HCT116 (cell line): ENCODE measurements around the gene CD63. TPM values are rescaled to one million over a fixed set of nuclear protein-coding genes. Genes with fewer than 3 reads are reported as not detected.

Source experiments
- ATAC-seq: fragments of 200-7000 bp; cut with Tn5 transposase; 2 replicates; pipeline ENCODE4 v1.9.1; 2020; ENCODE audit warnings: mild to moderate bottlenecking, moderate library complexity
- BruUV-seq: library from RNA; stranded (reverse); fragments of 400-500 nt; replicated peaks from 2 replicates; lab custom pipeline; 2021; lab: Mats Ljungman, UMichigan
- CTCF ChIA-PET: fragments of 300-600 bp; sonication (Branson Sonifier 250); formaldehyde crosslinking; loops from one replicate; lab custom pipeline; 2021; ENCODE audit warnings: antibody characterized with exemption; lab: Charles Lee
- POLR2A ChIA-PET: fragments of 300-600, 350-600 bp; sonication (Branson Sonifier 250); formaldehyde crosslinking; loops from one replicate; lab custom pipeline; 2021; ENCODE audit warnings: antibody characterized with exemption; lab: Charles Lee
- RAD21 ChIA-PET, 2 experiments: fragments of 300-600 bp; sonication (Branson Sonifier 250); formaldehyde crosslinking; loops; one replicate each; lab custom pipeline; 2023; ENCODE audit warnings: low total read pairs in 2 of 2; ENCODE audit not compliant: uncharacterized antibody in 2 of 2, unreplicated experiment in 2 of 2, low non-redundant PET in 1 of 2; lab: Charles Lee
- DNase-seq: peaks from one replicate; pipeline ENCODE4 v3.0.0-alpha.2; 2010; ENCODE audit warnings: low read depth, low spot score
- H2AFZ ChIP-seq: fragments of 200-600 bp; shearing (Covaris generic), sonication (generic); 2 replicates; pipeline ENCODE4 v1.6.1; 2017; ENCODE audit warnings: low read depth, mixed run types, mixed read lengths, antibody characterized with exemption, low read length; ENCODE audit not compliant: poor library complexity, severe bottlenecking
- H3K27ac ChIP-seq: 2 replicates; pipeline ENCODE4 v1.5.1; 2012; ENCODE audit warnings: low read depth, low read length
- H3K27me3 ChIP-seq: fragments of 200-600 bp; sonication (generic); 2 replicates; pipeline ENCODE4 v1.6.1; 2016; ENCODE audit warnings: mixed run types, low read length, mixed read lengths; ENCODE audit not compliant: insufficient read depth
- H3K36me3 ChIP-seq, 2 experiments: fragments of 200-500 bp in 1 of 2; fragments of 200-600 bp in 1 of 2; sonication (Bioruptor generic) in 1 of 2; sonication (generic) in 1 of 2; 2 replicates each; pipeline versions ENCODE4 v1.5.1 to v1.6.1; 2014 to 2016; ENCODE audit warnings: low read length in 2 of 2, inconsistent platforms in 1 of 2, mixed read lengths in 1 of 2, mixed run types in 1 of 2; ENCODE audit not compliant: insufficient read depth in 2 of 2, control insufficient read depth in 1 of 2
- H3K4me1 ChIP-seq, 2 experiments: fragments of 200-600 bp in 1 of 2; sonication (generic) in 1 of 2; 2 replicates each; pipeline versions ENCODE4 v1.5.1 to v1.6.1; 2012 to 2017; ENCODE audit warnings: low read length in 2 of 2, inconsistent platforms in 1 of 2, mild to moderate bottlenecking in 1 of 2, mixed read lengths in 1 of 2, mixed run types in 1 of 2, moderate library complexity in 1 of 2; ENCODE audit not compliant: insufficient read depth in 2 of 2, control insufficient read depth in 1 of 2
- H3K4me2 ChIP-seq: fragments of 200-600 bp; sonication (generic); 2 replicates; pipeline ENCODE4 v1.6.1; 2017; ENCODE audit warnings: mixed run types, low read length, mixed read lengths
- H3K4me3 ChIP-seq, 2 experiments: fragments of 200-600 bp in 1 of 2; sonication (generic) in 1 of 2; replicated peaks in 1 of 2; 2 replicates each; pipeline ENCODE4 v1.5.1; 2011 to 2016; ENCODE audit warnings: low read length in 2 of 2, control low read depth in 1 of 2, low read depth in 1 of 2, mild to moderate bottlenecking in 1 of 2, mixed read lengths in 1 of 2, mixed run types in 1 of 2
- H3K79me2 ChIP-seq: fragments of 200-600 bp; sonication (generic); 2 replicates; pipeline ENCODE4 v1.6.1; 2017; ENCODE audit warnings: mild to moderate bottlenecking, mixed run types, low read length, moderate library complexity, mixed read lengths; ENCODE audit not compliant: insufficient read depth
- H3K9ac ChIP-seq: fragments of 200-600 bp; sonication (generic); 2 replicates; pipeline ENCODE4 v1.6.1; 2016; ENCODE audit warnings: low read length, mixed read lengths
- H3K9me2 ChIP-seq: fragments of 200-600 bp; sonication (generic), shearing (Covaris generic); 2 replicates; pipeline ENCODE4 v1.6.1; 2017; ENCODE audit warnings: mixed run types, mild to moderate bottlenecking, moderate library complexity; ENCODE audit not compliant: insufficient read depth
- H3K9me3 ChIP-seq, 2 experiments: fragments of 200-500 bp in 1 of 2; fragments of 200-600 bp in 1 of 2; sonication (Bioruptor generic) in 1 of 2; sonication (generic) in 1 of 2; 2 replicates each; pipeline ENCODE4 v1.6.1; 2014 to 2017; ENCODE audit warnings: low read length in 2 of 2, mixed read lengths in 2 of 2, inconsistent platforms in 1 of 2, low read depth in 1 of 2, mild to moderate bottlenecking in 1 of 2, mixed run types in 1 of 2, moderate library complexity in 1 of 2; ENCODE audit not compliant: control insufficient read depth in 1 of 2, insufficient read depth in 1 of 2
- H4K20me1 ChIP-seq: fragments of 200-600 bp; sonication (generic), shearing (Covaris generic); 2 replicates; pipeline ENCODE4 v1.6.1; 2017; ENCODE audit warnings: mixed run types, mild to moderate bottlenecking, moderate library complexity; ENCODE audit not compliant: insufficient read depth
- ATF3 ChIP-seq: IDR thresholded peaks from 2 replicates; pipeline ENCODE4 v1.6.1; 2012
- CBX3 ChIP-seq: IDR thresholded peaks from 2 replicates; pipeline ENCODE4 v1.6.1; 2012; ENCODE audit warnings: low read depth
- CEBPB ChIP-seq: IDR thresholded peaks from 2 replicates; pipeline ENCODE4 v1.6.1; 2012; ENCODE audit warnings: low read depth
- EGR1 ChIP-seq: IDR thresholded peaks from 2 replicates; pipeline ENCODE4 v1.6.1; 2012; ENCODE audit warnings: low read depth
- ELF1 ChIP-seq: IDR thresholded peaks from 2 replicates; pipeline ENCODE4 v1.6.1; 2012; ENCODE audit warnings: low read depth, borderline replicate concordance
- EZH2 ChIP-seq: fragments of 200-600 bp; sonication (generic); IDR thresholded peaks from 2 replicates; pipeline ENCODE4 v1.6.1; 2017; ENCODE audit warnings: antibody characterized with exemption, mixed run types
- EZH2phosphoT487 ChIP-seq: fragments of 200-600 bp; IDR thresholded peaks from 2 replicates; pipeline ENCODE4 v1.6.1; 2018; ENCODE audit warnings: antibody characterized with exemption, borderline replicate concordance
- FOSL1 ChIP-seq: IDR thresholded peaks from 2 replicates; pipeline ENCODE4 v1.6.1; 2012; ENCODE audit warnings: low read depth
- MAX ChIP-seq: IDR thresholded peaks from 2 replicates; pipeline ENCODE4 v1.6.1; 2012
- POLR2AphosphoS5 ChIP-seq: IDR thresholded peaks from 2 replicates; pipeline ENCODE4 v1.6.1; 2011; ENCODE audit warnings: mild to moderate bottlenecking, low read depth, low read length, moderate library complexity
- RAD21 ChIP-seq: IDR thresholded peaks from 2 replicates; pipeline ENCODE4 v1.6.1; 2012; ENCODE audit warnings: low read depth, mild to moderate bottlenecking
- REST ChIP-seq: IDR thresholded peaks from 2 replicates; pipeline ENCODE4 v1.6.1; 2012; ENCODE audit warnings: low read depth
- SIN3A ChIP-seq: IDR thresholded peaks from 2 replicates; pipeline ENCODE4 v1.6.1; 2012; ENCODE audit warnings: low read depth
- SP1 ChIP-seq: IDR thresholded peaks from 2 replicates; pipeline ENCODE4 v1.6.1; 2012; ENCODE audit warnings: low read depth
- SRF ChIP-seq: IDR thresholded peaks from 2 replicates; pipeline ENCODE4 v1.6.1; 2012; ENCODE audit warnings: low read depth
- TCF7L2 ChIP-seq: IDR thresholded peaks from 2 replicates; pipeline ENCODE4 v1.7.0; 2011; ENCODE audit warnings: borderline replicate concordance, inconsistent platforms; ENCODE audit not compliant: insufficient read depth, insufficient read length; ENCODE audit errors: extremely low read depth
- YY1 ChIP-seq: IDR thresholded peaks from 2 replicates; pipeline ENCODE4 v1.6.1; 2011; ENCODE audit warnings: low read length, low read depth, moderate library complexity, mild to moderate bottlenecking; ENCODE audit not compliant: insufficient replicate concordance; ENCODE audit errors: extremely low read depth
- ZBTB33 ChIP-seq: IDR thresholded peaks from 2 replicates; pipeline ENCODE4 v1.6.1; 2011; ENCODE audit warnings: mild to moderate bottlenecking, low read length, moderate library complexity; ENCODE audit not compliant: insufficient replicate concordance; ENCODE audit errors: extremely low read depth
- ZFX ChIP-seq: fragments of 450-650 bp; IDR thresholded peaks from 2 replicates; pipeline ENCODE4 v1.6.1; 2017
- ZNF274 ChIP-seq: fragments of 200-500 bp; sonication (Bioruptor generic); IDR thresholded peaks from 2 replicates; pipeline ENCODE4 v1.6.1; 2014; ENCODE audit warnings: mild to moderate bottlenecking, low read depth, low read length, inconsistent platforms
- intact Hi-C: fragments of 100-400 bp; cut with micrococcal nuclease; formaldehyde crosslinking; loops from 2 replicates; pipeline ENCODE4 v1.10.0; 2022
- total RNA-seq: library from RNA; stranded (reverse); gene quantifications from one replicate; pipeline ENCODE4 v1.2.1, GENCODE V29; 2021; ENCODE audit not compliant: unreplicated experiment

The CD63 gene
- total RNA-seq, 1 experiment from 2014 or later = 355 TPM

- Histone ChIP-seq H2AFZ (no peak overlapping the region), H3K27ac (no peak overlapping the region), H3K4me3 (no peak overlapping the region), H3K4me2 (no peak overlapping the region), H3K27me3 (no peaks in the 10 kb centered on the region), H4K20me1 (no peaks in the 10 kb centered on the region), H3K79me2 (0 out of 2 replicates have a peak, but pooled peaks cover 5% of the 10 kb centered on the region), H3K36me3 (no peaks in the 10 kb centered on the region), H3K9me3 (no peaks in the 10 kb centered on the region), H3K9ac (no peak overlapping the region), H3K9me2 (no peaks in the 10 kb centered on the region), H3K4me1 (peaks cover 7 to 24% of the 10 kb centered on the region in 2 experiments)
- BruUV-seq = no TSS peak
- ChIA-PET CTCF (no interaction called here), POLR2A (no interaction called here), RAD21 (no interaction called here)
- ATAC-seq (no peak), DNase-seq (no peak)
- TF ChIP-seq YY1 = no peak
- no peak for TF ChIP-seq EZH2
- TF ChIP-seq POLR2AphosphoS5 = no peak
- no peak for TF ChIP-seq TCF7L2
- no peak for TF ChIP-seq CEBPB
- no peak for TF ChIP-seq ZBTB33
- no peak for TF ChIP-seq ZNF274
- TF ChIP-seq EZH2phosphoT487 = no peak
- TF ChIP-seq SP1 = no peak
- TF ChIP-seq ELF1 = no peak
- TF ChIP-seq MAX = no peak
- TF ChIP-seq ATF3 = no peak
- no peak for TF ChIP-seq CBX3
- no peak for TF ChIP-seq REST
- no peak for TF ChIP-seq SIN3A
- no peak for TF ChIP-seq FOSL1
- TF ChIP-seq RAD21 = no peak
- no peak for TF ChIP-seq ZFX
- TF ChIP-seq EGR1 = no peak
- no peak for TF ChIP-seq SRF
- intact Hi-C loops = no loop called here
Measured at GRCh38 chr12:55685671-55686070, 43.1 kb downstream of the CD63 start.
